ENCODE measurements around the gene AOPEP. TPM values are rescaled to one million over a fixed set of nuclear protein-coding genes. Genes with fewer than 3 reads are reported as not detected.

The AOPEP gene
- total RNA-seq, 1 experiment from 2014 or later = 32.4 TPM

DNA sequence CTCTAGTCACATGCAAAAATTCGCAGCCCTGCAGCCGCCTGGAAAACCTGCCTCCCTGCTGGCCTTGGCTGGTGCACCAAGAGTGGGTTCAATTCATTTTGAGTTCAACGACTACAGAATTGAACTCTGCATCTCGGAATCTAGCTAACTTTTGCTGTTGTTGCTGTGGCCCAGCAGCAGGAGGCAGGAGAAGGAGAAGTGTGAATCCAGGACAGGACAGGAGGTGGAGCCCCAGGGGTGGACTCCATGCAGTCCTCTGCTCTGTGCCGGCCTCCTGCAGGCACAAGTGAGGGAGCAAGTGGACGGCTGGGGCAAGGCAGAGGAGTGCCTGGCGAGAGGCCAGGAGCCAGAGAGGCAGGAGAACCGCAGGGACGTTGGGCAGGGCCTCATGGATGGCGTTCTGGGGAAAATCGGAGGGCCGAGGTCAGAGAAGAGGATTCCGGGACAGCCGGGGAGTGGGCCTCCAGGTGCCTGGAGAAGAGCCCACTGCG, 376.8 kb downstream of the AOPEP start:
- Mint-ChIP-seq H3K4me1 (ENCODE audit: insufficient read depth, unreplicated experiment) (peaks cover 11% of the 10 kb centered on the region), H3K27me3 (ENCODE audit: insufficient read depth, unreplicated experiment) (no peaks in the 10 kb centered on the region), H3K36me3 (ENCODE audit: insufficient read depth, unreplicated experiment) (peaks cover 18% of the 10 kb centered on the region), H3K9me3 (ENCODE audit: unreplicated experiment) (no peaks in the 10 kb centered on the region), H3K27ac (ENCODE audit: low read depth, unreplicated experiment) (no peak overlapping the region), H3K4me3 (ENCODE audit: unreplicated experiment) (no peak overlapping the region)
- intact Hi-C loops (cut with micrococcal nuclease) = no loop called here
- TF ChIP-seq, protein P1, sequence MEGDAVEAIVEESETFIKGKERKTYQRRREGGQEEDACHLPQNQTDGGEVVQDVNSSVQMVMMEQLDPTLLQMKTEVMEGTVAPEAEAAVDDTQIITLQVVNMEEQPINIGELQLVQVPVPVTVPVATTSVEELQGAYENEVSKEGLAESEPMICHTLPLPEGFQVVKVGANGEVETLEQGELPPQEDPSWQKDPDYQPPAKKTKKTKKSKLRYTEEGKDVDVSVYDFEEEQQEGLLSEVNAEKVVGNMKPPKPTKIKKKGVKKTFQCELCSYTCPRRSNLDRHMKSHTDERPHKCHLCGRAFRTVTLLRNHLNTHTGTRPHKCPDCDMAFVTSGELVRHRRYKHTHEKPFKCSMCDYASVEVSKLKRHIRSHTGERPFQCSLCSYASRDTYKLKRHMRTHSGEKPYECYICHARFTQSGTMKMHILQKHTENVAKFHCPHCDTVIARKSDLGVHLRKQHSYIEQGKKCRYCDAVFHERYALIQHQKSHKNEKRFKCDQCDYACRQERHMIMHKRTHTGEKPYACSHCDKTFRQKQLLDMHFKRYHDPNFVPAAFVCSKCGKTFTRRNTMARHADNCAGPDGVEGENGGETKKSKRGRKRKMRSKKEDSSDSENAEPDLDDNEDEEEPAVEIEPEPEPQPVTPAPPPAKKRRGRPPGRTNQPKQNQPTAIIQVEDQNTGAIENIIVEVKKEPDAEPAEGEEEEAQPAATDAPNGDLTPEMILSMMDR (IDR thresholded peaks at IDR 0.05; ENCODE audit: unreplicated experiment) = no peak
- no peak for DNase-seq (ENCODE audit: unreplicated experiment)
- BruUV-seq (replicated peaks) = no TSS peak
- CTCF ChIA-PET = interaction anchor here (0.6 to 1.2 kb wide), 3 partner anchors 10 to 25 kb away, joined by 3 to 6 read pairs (median 3); no protein-coding TSS in a partner anchor
- POLR2A ChIA-PET = interaction anchor here (1.1 kb wide), 1 partner anchor 377 kb away, joined by 3 read pairs; the partner anchor contains the start of gene AOPEP

DNA sequence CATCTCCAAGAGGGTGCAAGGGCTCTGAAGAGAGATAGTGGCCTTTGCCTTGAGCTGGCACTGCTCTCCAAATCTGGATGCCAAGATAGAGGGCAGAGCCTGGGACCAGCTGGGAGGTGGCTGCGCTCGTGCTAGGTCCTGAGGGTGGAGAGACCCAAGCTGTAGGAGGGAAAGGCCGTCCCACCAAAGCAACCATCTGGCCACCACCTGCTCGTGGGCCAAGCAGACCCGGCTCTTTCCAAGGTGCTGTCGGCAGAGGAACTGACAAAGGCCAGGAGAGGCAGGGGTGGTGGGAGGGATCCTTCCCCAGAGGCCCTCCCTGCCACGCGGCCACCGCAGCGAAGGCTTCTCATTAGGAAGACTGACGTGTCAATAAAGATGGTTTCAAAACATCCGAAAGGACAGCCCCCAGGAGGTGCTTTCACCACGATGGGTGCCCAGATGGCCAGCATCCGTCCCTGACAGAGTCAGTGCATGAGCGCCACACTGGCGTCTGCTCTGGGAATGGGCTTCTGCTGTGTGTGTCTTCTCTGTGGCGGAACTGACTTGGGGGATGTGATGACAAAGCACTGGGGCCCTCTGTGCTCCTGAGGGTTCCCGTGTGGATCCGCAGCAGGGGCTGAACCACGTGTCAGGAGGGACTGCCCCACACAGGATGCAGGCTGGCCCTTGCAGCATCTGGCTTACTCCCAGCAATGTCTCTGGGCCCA, 377.5 kb downstream of the AOPEP start:
- Mint-ChIP-seq H3K36me3 (ENCODE audit: insufficient read depth, unreplicated experiment) (peaks cover 21% of the 10 kb centered on the region), H3K9me3 (ENCODE audit: unreplicated experiment) (no peaks in the 10 kb centered on the region), H3K4me1 (ENCODE audit: insufficient read depth, unreplicated experiment) (peaks cover 11% of the 10 kb centered on the region), H3K27ac (ENCODE audit: low read depth, unreplicated experiment) (no peak overlapping the region), H3K4me3 (ENCODE audit: unreplicated experiment) (no peak overlapping the region), H3K27me3 (ENCODE audit: insufficient read depth, unreplicated experiment) (no peaks in the 10 kb centered on the region)
- ChIA-PET POLR2A (interaction anchor here (0.6 to 1.1 kb wide), 2 partner anchors 97 to 378 kb away, joined by 3 read pairs; partner anchors contain the start of gene AOPEP), CTCF (no interaction called here)
- BruUV-seq (replicated peaks) = no TSS peak
- TF ChIP-seq, protein P1 (IDR thresholded peaks at IDR 0.05; ENCODE audit: unreplicated experiment) = no peak
- no peak for DNase-seq (ENCODE audit: unreplicated experiment)
- intact Hi-C loops (cut with micrococcal nuclease) = no loop called here

DNA sequence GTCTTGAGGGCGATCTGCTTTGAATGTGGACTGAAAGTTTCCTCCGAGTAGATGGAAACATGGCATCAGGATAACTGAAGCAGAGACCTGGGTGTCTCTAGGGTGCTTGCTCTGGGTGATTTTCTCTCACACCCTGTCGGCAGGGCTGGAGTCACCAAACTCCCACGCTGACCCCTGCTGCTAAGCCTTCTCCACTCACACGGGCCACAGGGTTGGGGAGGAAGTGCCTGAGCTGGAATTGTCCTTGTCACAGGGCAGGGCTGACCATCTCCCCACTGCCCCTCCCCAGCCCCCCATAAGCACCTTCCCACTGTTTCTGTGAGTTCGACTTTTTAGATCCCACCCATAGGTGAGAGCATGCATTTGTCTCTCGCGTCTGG, 378.1 kb downstream of the AOPEP start:
- Mint-ChIP-seq H3K4me1 (ENCODE audit: insufficient read depth, unreplicated experiment) (peaks cover 11% of the 10 kb centered on the region), H3K4me3 (ENCODE audit: unreplicated experiment) (no peak overlapping the region), H3K9me3 (ENCODE audit: unreplicated experiment) (no peaks in the 10 kb centered on the region), H3K27ac (ENCODE audit: low read depth, unreplicated experiment) (no peak overlapping the region), H3K27me3 (ENCODE audit: insufficient read depth, unreplicated experiment) (no peaks in the 10 kb centered on the region), H3K36me3 (ENCODE audit: insufficient read depth, unreplicated experiment) (peaks cover 16% of the 10 kb centered on the region)
- ChIA-PET CTCF (no interaction called here), POLR2A (no interaction called here)
- no TSS peak for BruUV-seq (replicated peaks)
- intact Hi-C loops (cut with micrococcal nuclease) = no loop called here
- TF ChIP-seq, protein P1 (IDR thresholded peaks at IDR 0.05; ENCODE audit: unreplicated experiment) = no peak
- no peak for DNase-seq (ENCODE audit: unreplicated experiment)

DNA sequence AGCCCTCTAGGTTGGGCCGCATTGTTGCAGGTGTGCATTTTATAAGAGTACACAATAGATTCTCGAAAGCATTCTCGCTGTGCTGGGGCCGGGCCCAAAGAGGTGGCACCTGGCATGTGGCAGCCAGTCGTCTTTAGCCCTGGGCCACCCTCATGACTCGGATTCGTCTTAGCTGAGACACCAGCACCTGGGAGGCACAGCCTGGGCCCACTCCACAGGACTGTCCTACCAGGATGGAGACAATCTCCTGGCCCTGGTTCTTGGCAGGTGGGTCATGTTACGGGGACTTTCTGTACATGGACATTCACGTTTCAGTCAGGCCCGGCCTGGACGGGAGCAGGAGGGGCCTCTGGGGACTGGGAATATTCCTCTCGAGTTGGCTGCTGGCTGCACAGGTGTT, 378.5 kb downstream of the AOPEP start:
- no peak overlapping the region for H3K27ac Mint-ChIP-seq (ENCODE audit: low read depth, unreplicated experiment)
- TF ChIP-seq, protein P1 (IDR thresholded peaks at IDR 0.05; ENCODE audit: unreplicated experiment) = no peak
- intact Hi-C loops (cut with micrococcal nuclease) = loop anchor here (5.0 kb wide), 1 partner anchor 98 kb away; no protein-coding TSS in a partner anchor
- H3K9me3 Mint-ChIP-seq (ENCODE audit: unreplicated experiment) = no peaks in the 10 kb centered on the region
- peaks cover 11% of the 10 kb centered on the region for H3K4me1 Mint-ChIP-seq (ENCODE audit: insufficient read depth, unreplicated experiment)
- H3K27me3 Mint-ChIP-seq (ENCODE audit: insufficient read depth, unreplicated experiment) = no peaks in the 10 kb centered on the region
- H3K4me3 Mint-ChIP-seq (ENCODE audit: unreplicated experiment) = no peak overlapping the region
- ChIA-PET CTCF (no interaction called here), POLR2A (no interaction called here)
- BruUV-seq (replicated peaks) = no TSS peak
- peaks cover 13% of the 10 kb centered on the region for H3K36me3 Mint-ChIP-seq (ENCODE audit: insufficient read depth, unreplicated experiment)
- DNase-seq (ENCODE audit: unreplicated experiment) = no peak

Measured in MCF 10A (cell line).